AG04449 (cell line): ENCODE data around the gene WAPL.

ENCODE experiments used
- CTCF ChIA-PET: fragments of 350-600 bp; formaldehyde crosslinking; extraction: SDS; loops from one replicate; lab custom pipeline; 2021; ENCODE audit warnings: antibody characterized with exemption; lab: Yijun Ruan, JAX
- POLR2A ChIA-PET: fragments of 400-600, 350-600 bp; formaldehyde crosslinking; extraction: SDS; loops from one replicate; lab custom pipeline; 2020; ENCODE audit warnings: antibody characterized with exemption, inconsistent platforms; lab: Yijun Ruan, JAX
- DNase-seq: peaks from one replicate; pipeline ENCODE4 v3.0.0-alpha.2; 2010; ENCODE audit warnings: low read depth, low spot score
- H3K4me3 ChIP-seq: 2 replicates; pipeline ENCODE4 v1.5.1; 2011; ENCODE audit warnings: low read depth, mild to moderate bottlenecking, control low read depth, low read length
- TF ChIP-seq, protein P1 (sequence below): IDR thresholded peaks from one replicate; pipeline ENCODE4 v1.5.1; 2011; ENCODE audit warnings: mild to moderate bottlenecking, moderate library complexity, low read length, control low read depth, inconsistent platforms; ENCODE audit not compliant: insufficient read depth; ENCODE audit errors: missing control alignments

WAPL gene

DNA sequence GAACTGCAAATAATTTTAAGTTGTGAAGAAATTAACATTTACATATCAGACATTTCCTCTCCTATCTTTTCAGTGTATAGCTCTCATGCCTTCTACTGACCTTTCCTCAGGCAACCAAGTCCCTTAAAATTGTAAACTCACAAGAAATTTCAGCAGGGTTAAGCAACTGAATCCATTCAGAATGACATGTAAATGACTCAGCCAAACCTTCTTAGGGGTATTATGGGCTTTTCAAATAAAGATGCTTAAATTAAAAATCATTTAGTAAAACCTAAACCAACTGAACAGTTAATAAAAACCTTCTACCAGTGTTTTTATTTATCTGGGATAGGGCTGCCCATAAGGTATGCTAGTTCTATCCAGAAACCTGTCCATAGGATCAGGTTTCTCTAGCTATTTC lies 20.7 kb downstream of the WAPL start:
- H3K4me3 ChIP-seq, result no peak overlapping the region
- TF ChIP-seq, protein P1, sequence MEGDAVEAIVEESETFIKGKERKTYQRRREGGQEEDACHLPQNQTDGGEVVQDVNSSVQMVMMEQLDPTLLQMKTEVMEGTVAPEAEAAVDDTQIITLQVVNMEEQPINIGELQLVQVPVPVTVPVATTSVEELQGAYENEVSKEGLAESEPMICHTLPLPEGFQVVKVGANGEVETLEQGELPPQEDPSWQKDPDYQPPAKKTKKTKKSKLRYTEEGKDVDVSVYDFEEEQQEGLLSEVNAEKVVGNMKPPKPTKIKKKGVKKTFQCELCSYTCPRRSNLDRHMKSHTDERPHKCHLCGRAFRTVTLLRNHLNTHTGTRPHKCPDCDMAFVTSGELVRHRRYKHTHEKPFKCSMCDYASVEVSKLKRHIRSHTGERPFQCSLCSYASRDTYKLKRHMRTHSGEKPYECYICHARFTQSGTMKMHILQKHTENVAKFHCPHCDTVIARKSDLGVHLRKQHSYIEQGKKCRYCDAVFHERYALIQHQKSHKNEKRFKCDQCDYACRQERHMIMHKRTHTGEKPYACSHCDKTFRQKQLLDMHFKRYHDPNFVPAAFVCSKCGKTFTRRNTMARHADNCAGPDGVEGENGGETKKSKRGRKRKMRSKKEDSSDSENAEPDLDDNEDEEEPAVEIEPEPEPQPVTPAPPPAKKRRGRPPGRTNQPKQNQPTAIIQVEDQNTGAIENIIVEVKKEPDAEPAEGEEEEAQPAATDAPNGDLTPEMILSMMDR, result no peak
- no peak for DNase-seq
- ChIA-PET CTCF (interaction anchor here (0.6 kb wide), 1 partner anchor 16 kb away, joined by 3 read pairs; no protein-coding TSS in a partner anchor), POLR2A (no interaction called here)

DNA sequence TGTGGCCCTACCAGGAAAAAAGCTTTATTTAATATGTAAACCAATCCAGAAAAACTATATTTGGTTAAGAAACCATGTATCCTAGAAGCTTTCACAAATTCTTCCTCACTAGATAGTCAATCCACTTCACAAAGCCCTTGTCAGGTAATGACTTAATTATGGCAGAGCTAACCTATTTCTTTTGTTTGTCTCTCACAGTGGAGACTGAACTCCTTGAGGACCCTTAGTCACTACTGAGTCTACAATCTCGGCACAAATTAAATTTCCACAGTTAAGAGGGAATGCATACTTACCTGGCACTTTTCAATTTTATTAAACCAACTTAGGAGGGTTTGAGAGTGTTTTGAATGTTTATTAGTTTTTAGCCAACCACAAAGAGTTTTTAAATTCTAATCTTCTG lies 23.0 kb downstream of the WAPL start:
- no peak overlapping the region for H3K4me3 ChIP-seq
- ChIA-PET POLR2A (no interaction called here), CTCF (interaction anchor here (1.1 kb wide), 1 partner anchor 17 kb away, joined by 3 read pairs; no protein-coding TSS in a partner anchor)
- no peak for DNase-seq
- TF ChIP-seq, protein P1, result no peak

DNA sequence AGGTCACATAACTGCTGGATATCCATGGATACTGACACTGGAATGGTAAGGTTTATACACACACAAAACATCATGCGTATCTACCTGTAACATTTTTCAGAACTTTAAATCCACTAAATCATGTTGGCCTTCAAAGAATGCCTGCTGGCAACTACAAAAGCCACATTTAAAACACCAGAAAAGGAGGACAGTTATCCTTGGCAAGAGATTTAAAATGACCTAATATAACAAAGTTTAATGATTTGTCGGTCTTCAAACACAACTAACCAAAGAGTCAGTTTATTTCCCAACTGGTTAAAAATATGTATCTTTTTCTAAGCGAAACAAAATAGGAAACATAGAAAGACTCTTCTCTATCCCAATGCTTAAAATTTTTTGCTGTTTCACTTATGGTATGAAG lies 24.0 kb downstream of the WAPL start:
- no peak for DNase-seq
- CTCF ChIA-PET, result no interaction called here
- no peak overlapping the region for H3K4me3 ChIP-seq
- POLR2A ChIA-PET, result no interaction called here
- TF ChIP-seq, protein P1, result no peak

DNA sequence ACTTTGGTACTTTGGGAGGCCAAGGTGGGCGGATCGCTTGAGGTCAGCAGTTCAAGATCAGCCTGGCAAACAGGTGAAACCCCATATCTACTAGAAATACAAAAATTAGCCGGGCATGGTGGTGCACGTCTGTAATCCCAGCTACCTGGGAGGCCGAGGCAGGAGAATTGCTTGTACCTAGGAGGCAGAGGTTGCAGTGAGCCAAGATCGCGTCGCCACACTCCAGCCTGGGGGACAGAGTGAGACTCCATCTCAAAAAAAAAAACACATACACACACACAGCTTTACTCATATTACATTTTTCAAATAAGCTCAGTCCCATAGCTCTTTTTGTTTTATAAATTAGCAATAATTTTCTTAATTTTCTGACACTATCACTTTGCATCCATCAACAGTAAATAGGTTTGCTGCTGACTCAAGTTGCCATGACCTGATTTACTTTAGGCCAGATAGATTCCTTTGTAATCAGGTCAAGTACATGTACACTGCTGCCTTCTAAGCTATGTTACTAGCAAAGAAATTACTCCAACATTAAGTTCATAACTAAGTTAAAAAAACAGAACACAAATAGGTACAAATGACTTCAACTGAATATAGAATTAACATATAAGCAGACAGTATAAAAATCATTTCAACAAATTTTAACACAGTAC lies 31.5 kb downstream of the WAPL start:
- TF ChIP-seq, protein P1, result no peak
- no peak overlapping the region for H3K4me3 ChIP-seq
- POLR2A ChIA-PET, result interaction anchor here (0.7 kb wide), 1 partner anchor 90 kb away, joined by 5 read pairs; no protein-coding TSS in a partner anchor
- CTCF ChIA-PET, result interaction anchor here (1.6 kb wide), 1 partner anchor 11 kb away, joined by 5 read pairs; no protein-coding TSS in a partner anchor
- DNase-seq, result no peak

DNA sequence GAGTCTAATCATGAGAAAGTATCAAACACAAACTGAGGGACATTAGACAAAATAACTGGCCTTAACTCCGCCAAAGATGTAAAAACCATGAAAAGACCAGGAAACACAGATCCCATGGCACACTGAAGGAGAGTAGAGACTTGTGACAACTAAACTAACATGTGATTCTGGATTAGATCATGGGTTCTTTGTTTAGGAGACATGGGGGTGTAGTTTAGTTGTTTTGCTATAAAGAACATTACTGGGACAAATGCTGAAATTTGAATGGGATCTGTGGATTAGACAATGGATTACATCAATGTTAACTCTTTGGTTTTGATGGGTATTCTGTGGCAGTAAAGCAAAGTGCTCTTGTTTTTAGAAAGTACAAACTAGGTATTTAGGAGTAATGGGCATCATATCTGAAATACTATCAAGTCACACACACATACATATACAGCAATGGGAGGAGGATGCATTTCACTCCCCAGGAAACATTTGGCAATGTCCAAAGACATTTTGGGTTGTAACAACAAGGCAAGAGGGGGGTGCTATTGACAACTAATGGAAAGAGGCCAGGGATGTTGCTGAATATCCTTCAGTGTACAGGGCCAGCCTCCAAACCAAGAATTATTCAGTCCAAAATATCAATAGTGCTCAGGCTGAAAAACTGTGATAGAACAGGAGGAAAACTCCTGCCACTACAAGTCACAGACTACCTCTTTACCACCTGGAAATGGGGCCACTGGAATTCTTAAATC lies 32.4 kb downstream of the WAPL start:
- DNase-seq, result no peak
- TF ChIP-seq, protein P1, result no peak
- no peak overlapping the region for H3K4me3 ChIP-seq
- POLR2A ChIA-PET, result no interaction called here
- CTCF ChIA-PET, result interaction anchor here (1.6 kb wide), 1 partner anchor 10 kb away, joined by 5 read pairs; no protein-coding TSS in a partner anchor

DNA sequence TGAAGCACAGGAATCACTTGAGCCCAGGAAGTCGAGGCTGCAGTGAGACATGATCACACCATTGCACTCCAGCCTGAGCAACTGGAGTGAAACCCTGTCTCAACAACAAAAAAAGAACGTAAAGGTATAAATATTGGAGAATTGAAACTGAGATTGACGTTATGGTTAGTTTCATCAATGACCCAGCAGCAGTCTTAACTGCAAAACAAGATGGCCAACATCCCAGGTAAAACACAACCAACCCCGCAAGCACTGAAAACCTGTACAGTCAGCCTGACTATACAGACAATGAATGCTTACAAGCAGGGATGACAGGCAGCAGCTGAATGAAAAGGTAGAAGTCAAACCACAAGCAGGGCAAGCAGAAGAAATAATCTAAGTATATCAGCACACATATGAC lies 34.7 kb downstream of the WAPL start:
- POLR2A ChIA-PET, result no interaction called here
- TF ChIP-seq, protein P1, result no peak
- no peak overlapping the region for H3K4me3 ChIP-seq
- no peak for DNase-seq
- CTCF ChIA-PET, result no interaction called here
